K562 (cell line): Measurements from ENCODE around the gene THAP4. TPM values are rescaled to one million over a fixed set of nuclear protein-coding genes. Genes with fewer than 3 reads are reported as not detected.

Source experiments
- ATAC-seq: fragments of 200-7000 bp; cut with Tn5 transposase; 3 replicates; pipeline ENCODE4 v1.9.1; 2020; ENCODE audit warnings: moderate library complexity
- BruUV-seq: library from RNA; stranded (reverse); fragments of 400-500 nt; replicated peaks from 2 replicates; lab custom pipeline; 2021; lab: Mats Ljungman, UMichigan
- CTCF ChIA-PET: fragments of 300-600 bp; formaldehyde crosslinking; extraction: SDS; loops from one replicate; lab custom pipeline; 2021; ENCODE audit warnings: low intra/inter-chr PET ratio; lab: Yijun Ruan, JAX
- POLR2A ChIA-PET: fragments of 300-600, 350-650 bp; sonication (Branson Sonifier 250); formaldehyde crosslinking; extraction: SDS; loops from one replicate; lab custom pipeline; 2021; ENCODE audit warnings: antibody characterized with exemption, inconsistent platforms; lab: Yijun Ruan, JAX
- DNase-seq, 4 experiments: peaks; one replicate each; pipeline versions ENCODE4 v3.0.0 to v3.0.0-alpha.2; 2011 to 2018; ENCODE audit warnings: low spot score in 3 of 4, mixed read lengths in 3 of 4; ENCODE audit errors: extremely low read depth in 1 of 4
- FAIRE-seq: peaks from 2 replicates; lab custom pipeline; 2011; peaks lifted over from hg19 to GRCh38; lab: Jason Lieb, UNC
- H2AFZ ChIP-seq: 2 replicates; pipeline ENCODE4 v1.6.0; 2011; ENCODE audit warnings: low read depth, low read length, control low read depth, inconsistent platforms
- H3K27ac ChIP-seq: fragments of 200-600 bp; 3 replicates; pipeline ENCODE4 v1.8.0; 2011; ENCODE audit warnings: low read depth, mild to moderate bottlenecking, control low read depth, inconsistent platforms, low read length, moderate library complexity, mixed read lengths; ENCODE audit errors: extremely low read depth
- H3K27me3 ChIP-seq, 2 experiments: fragments of 300-600 bp in 1 of 2; 2 replicates in 1 of 2; 3 replicates in 1 of 2; pipeline versions ENCODE4 v1.6.0 to v1.8.0; 2011; ENCODE audit warnings: inconsistent platforms in 2 of 2, low read length in 2 of 2, mild to moderate bottlenecking in 1 of 2, mixed read lengths in 1 of 2, moderate library complexity in 1 of 2; ENCODE audit not compliant: control insufficient read depth in 2 of 2, insufficient read depth in 2 of 2
- H3K36me3 ChIP-seq: fragments of 300-600 bp; 3 replicates; pipeline ENCODE4 v1.8.0; 2011; ENCODE audit warnings: mild to moderate bottlenecking, low read length, inconsistent platforms; ENCODE audit not compliant: control insufficient read depth, insufficient read depth
- H3K4me1 ChIP-seq, 2 experiments: fragments of 200-600 bp in 1 of 2; replicated peaks in 1 of 2; 2 replicates in 1 of 2; 3 replicates in 1 of 2; pipeline versions ENCODE4 v1.5.1 to v1.8.0; 2011; ENCODE audit warnings: inconsistent platforms in 2 of 2, low read length in 2 of 2, mild to moderate bottlenecking in 1 of 2, mixed read lengths in 1 of 2, moderate library complexity in 1 of 2; ENCODE audit not compliant: control insufficient read depth in 2 of 2, insufficient read depth in 2 of 2
- H3K4me2 ChIP-seq: 2 replicates; pipeline ENCODE4 v1.6.1; 2011; ENCODE audit warnings: low read length, control low read depth, inconsistent platforms, mixed read lengths; ENCODE audit not compliant: insufficient read depth
- H3K4me3 ChIP-seq: fragments of 200-600 bp; sonication (generic), shearing (Covaris generic); 2 replicates; pipeline ENCODE4 v1.5.1; 2016; ENCODE audit warnings: control low read depth, inconsistent platforms
- H3K79me2 ChIP-seq: fragments of 200-600 bp; 3 replicates; pipeline ENCODE4 v1.8.0; 2011; ENCODE audit warnings: low read length, inconsistent platforms; ENCODE audit not compliant: control insufficient read depth, insufficient read depth
- H3K9ac ChIP-seq, 2 experiments: 2 replicates each; pipeline versions ENCODE4 v1.6.0 to v1.6.1; 2011; ENCODE audit warnings: low read depth in 2 of 2, low read length in 2 of 2, control low read depth in 1 of 2, inconsistent platforms in 1 of 2, mild to moderate bottlenecking in 1 of 2, mixed read lengths in 1 of 2; ENCODE audit not compliant: insufficient read depth in 1 of 2
- H3K9me1 ChIP-seq: one replicate; pipeline ENCODE4 v1.6.0; 2011; ENCODE audit warnings: inconsistent platforms, mild to moderate bottlenecking, low read length, moderate library complexity; ENCODE audit not compliant: control insufficient read depth, insufficient read depth
- H3K9me3 ChIP-seq: replicated peaks from 2 replicates; pipeline ENCODE4 v1.5.1; 2011; ENCODE audit warnings: low read depth, low read length, inconsistent platforms; ENCODE audit not compliant: control insufficient read depth, insufficient read depth
- H4K20me1 ChIP-seq: replicated peaks from 2 replicates; pipeline ENCODE4 v1.6.1; 2011; ENCODE audit warnings: low read length, inconsistent platforms, mixed read lengths; ENCODE audit not compliant: control insufficient read depth, insufficient read depth
- FIP1L1 ChIP-seq: fragments of 200-400 bp; formaldehyde crosslinking; IDR thresholded peaks from 2 replicates; pipeline ENCODE4 v1.6.1; 2018; ENCODE audit warnings: mild to moderate bottlenecking, low read depth, low read length; ENCODE audit not compliant: poor library complexity, severe bottlenecking
- GATA2 ChIP-seq: sonication (generic); formaldehyde crosslinking; IDR thresholded peaks from 2 replicates; pipeline ENCODE4 v1.4.0; 2020; ENCODE audit warnings: mild to moderate bottlenecking, missing genetic modification reagents
- JUNB ChIP-seq: fragments of 450-650 bp; formaldehyde crosslinking; conservative IDR thresholded peaks from 2 replicates; pipeline ENCODE4 v1.4.0; 2020; ENCODE audit warnings: mild to moderate bottlenecking
- MEF2A ChIP-seq: IDR thresholded peaks from 2 replicates; pipeline ENCODE4 v1.6.1; 2011; ENCODE audit warnings: low read depth, mild to moderate bottlenecking, low read length, moderate library complexity; ENCODE audit not compliant: control insufficient read depth
- MNT ChIP-seq, 2 experiments: fragments of 450-650 bp; conservative IDR thresholded peaks; 2 replicates each; pipeline ENCODE4 v1.6.1; 2017; ENCODE audit warnings: mild to moderate bottlenecking in 2 of 2, moderate library complexity in 2 of 2
- SPI1 ChIP-seq: IDR thresholded peaks from 2 replicates; pipeline ENCODE4 v1.6.1; 2011; ENCODE audit warnings: low read depth, low read length, control low read depth, borderline replicate concordance
- ZNF57 ChIP-seq: fragments of 450-650 bp; formaldehyde crosslinking; IDR thresholded peaks from 2 replicates; pipeline ENCODE4 v1.4.0; 2020; ENCODE audit warnings: mild to moderate bottlenecking, moderate library complexity
- ZSCAN29 ChIP-seq: fragments of 450-650 bp; IDR thresholded peaks from 2 replicates; pipeline ENCODE4 v1.6.1; 2017
- WGBS: fragments of 100-300 bp; shearing (Covaris generic); methylation state at CpG from one replicate; pipeline ENCODE4 v1.1.6; 2016; ENCODE audit warnings: low coverage, mixed read lengths; ENCODE audit not compliant: insufficient coverage; ENCODE audit errors: missing lambda C conversion rate; 5-methylcytosine and 5-hydroxymethylcytosine counted together
- in situ Hi-C: fragments of 300-500 bp; cut with MboI; formaldehyde crosslinking; loops from 4 replicates; pipeline ENCODE4 v1.15.0; 2018; ENCODE audit warnings: inconsistent platforms, mixed read lengths
- intact Hi-C: fragments of 100-400 bp; cut with micrococcal nuclease; formaldehyde crosslinking; loops from 2 replicates; pipeline ENCODE4 v1.14.2; 2022
- polyA plus RNA-seq, 8 experiments: library from polyadenylated mRNA; depleted of rRNA in 4 of 8; stranded (reverse) in 5 of 8; unstranded in 3 of 8; fragments of >200 nt; fragmentation: Nextera tagmentation in 2 of 8; fragmentation: Illumina TruSeq in 1 of 8; extraction: Ambion mirVana in 2 of 8; extraction: Trizol in 1 of 8; gene quantifications; 2 replicates each; pipeline versions ENCODE4 v1.2.1 to v1.2.3, GENCODE V29; 2011 to 2014; ENCODE audit warnings: inconsistent platforms in 1 of 8, missing spikeins in 1 of 8
- total RNA-seq, 7 experiments: library from RNA; depleted of rRNA in 6 of 7; stranded (reverse); fragments of >200 nt in 6 of 7; fragmentation: Illumina TruSeq in 2 of 7; extraction: Trizol in 2 of 7; gene quantifications; 2 replicates each; pipeline versions ENCODE4 v1.2.1 to v1.2.3, GENCODE V29; 2011 to 2021; ENCODE audit warnings: low replicate concordance in 1 of 7
- TF ChIP-seq, protein P1 (sequence below): fragments of 250-450 bp; sonication (Bioruptor Pico); IDR thresholded peaks from 2 replicates; pipeline ENCODE4 v1.4.0; 2020; ENCODE audit warnings: mild to moderate bottlenecking, moderate library complexity, borderline replicate concordance
- TF ChIP-seq, protein P2 (sequence below): fragments of 250-450 bp; sonication (Bioruptor Pico); IDR thresholded peaks from 2 replicates; pipeline ENCODE4 v1.5.0; 2020; ENCODE audit warnings: mild to moderate bottlenecking, borderline replicate concordance
- TF ChIP-seq, protein P3 (sequence below): fragments of 200-400 bp; formaldehyde crosslinking; IDR thresholded peaks from 2 replicates; pipeline ENCODE4 v1.6.1; 2017; ENCODE audit warnings: mild to moderate bottlenecking, low read depth, low read length, moderate library complexity

Gene THAP4
- total and polyA plus RNA-seq, 9 of the 15 experiments (the other 6 are each of a cell fraction or from before 2014, with no cell fraction given), result 8.6 to 60.9 (median 43.9) TPM

DNA sequence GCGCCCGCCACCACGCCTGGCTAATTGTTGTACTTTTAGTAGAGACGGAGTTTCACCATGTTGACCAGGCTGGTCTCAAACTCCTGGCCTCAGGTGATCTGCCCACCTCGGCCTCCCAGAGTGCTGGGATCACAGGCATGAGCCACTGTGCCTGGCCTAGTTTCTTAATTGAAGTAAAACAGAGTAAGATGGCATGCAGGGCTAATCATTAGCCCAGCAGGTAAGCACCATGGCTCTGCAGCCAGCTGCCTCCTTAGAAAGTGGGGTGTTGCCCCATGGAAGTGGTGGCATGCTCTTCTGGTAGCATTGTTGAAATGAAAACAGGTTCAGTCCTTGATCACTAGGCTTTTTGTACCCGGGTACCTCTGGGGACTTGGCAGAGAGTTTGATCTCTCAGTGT, 13.0 kb upstream of the THAP4 start:
- no peaks in the 10 kb centered on the region for H3K27me3 ChIP-seq
- ATAC-seq (no peak), DNase-seq (no peak), FAIRE-seq (no peak)
- H3K27ac ChIP-seq, result no peak overlapping the region
- CTCF ChIA-PET, result no interaction called here
- no peak overlapping the region for H3K4me3 ChIP-seq
- H2AFZ ChIP-seq, result no peak overlapping the region
- POLR2A ChIA-PET, result interaction anchor here (1.1 to 1.4 kb wide), 2 partner anchors 10 to 11 kb away, joined by 4 to 5 read pairs; no protein-coding TSS in a partner anchor
- no peak overlapping the region for H3K4me2 ChIP-seq
- intact Hi-C loops, result no loop called here
- BruUV-seq, result no TSS peak
- H3K9me1 ChIP-seq, result no peaks in the 10 kb centered on the region
- peaks cover 3% of the 10 kb centered on the region; the same call in 1 of the 2 replicates for H4K20me1 ChIP-seq
- H3K9ac ChIP-seq, result no peak overlapping the region
- peaks cover 0 to 3% of the 10 kb centered on the region in 2 experiments; a peak in 2 of 5 replicates for H3K4me1 ChIP-seq
- in situ Hi-C loops, result no loop called here
- TF ChIP-seq JUNB (CRISPR knock-in tag) (no peak), FIP1L1 (no peak), ZSCAN29 (no peak), MEF2A (no peak), ZNF57 (no peak), SPI1 (no peak), MNT (conservative IDR thresholded peaks at IDR 0.05) (no peak), GATA2 (no peak)
- TF ChIP-seq, protein P1, sequence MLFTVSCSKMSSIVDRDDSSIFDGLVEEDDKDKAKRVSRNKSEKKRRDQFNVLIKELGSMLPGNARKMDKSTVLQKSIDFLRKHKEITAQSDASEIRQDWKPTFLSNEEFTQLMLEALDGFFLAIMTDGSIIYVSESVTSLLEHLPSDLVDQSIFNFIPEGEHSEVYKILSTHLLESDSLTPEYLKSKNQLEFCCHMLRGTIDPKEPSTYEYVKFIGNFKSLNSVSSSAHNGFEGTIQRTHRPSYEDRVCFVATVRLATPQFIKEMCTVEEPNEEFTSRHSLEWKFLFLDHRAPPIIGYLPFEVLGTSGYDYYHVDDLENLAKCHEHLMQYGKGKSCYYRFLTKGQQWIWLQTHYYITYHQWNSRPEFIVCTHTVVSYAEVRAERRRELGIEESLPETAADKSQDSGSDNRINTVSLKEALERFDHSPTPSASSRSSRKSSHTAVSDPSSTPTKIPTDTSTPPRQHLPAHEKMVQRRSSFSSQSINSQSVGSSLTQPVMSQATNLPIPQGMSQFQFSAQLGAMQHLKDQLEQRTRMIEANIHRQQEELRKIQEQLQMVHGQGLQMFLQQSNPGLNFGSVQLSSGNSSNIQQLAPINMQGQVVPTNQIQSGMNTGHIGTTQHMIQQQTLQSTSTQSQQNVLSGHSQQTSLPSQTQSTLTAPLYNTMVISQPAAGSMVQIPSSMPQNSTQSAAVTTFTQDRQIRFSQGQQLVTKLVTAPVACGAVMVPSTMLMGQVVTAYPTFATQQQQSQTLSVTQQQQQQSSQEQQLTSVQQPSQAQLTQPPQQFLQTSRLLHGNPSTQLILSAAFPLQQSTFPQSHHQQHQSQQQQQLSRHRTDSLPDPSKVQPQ (CRISPR knock-in tag), result no peak
- TF ChIP-seq, protein P2, sequence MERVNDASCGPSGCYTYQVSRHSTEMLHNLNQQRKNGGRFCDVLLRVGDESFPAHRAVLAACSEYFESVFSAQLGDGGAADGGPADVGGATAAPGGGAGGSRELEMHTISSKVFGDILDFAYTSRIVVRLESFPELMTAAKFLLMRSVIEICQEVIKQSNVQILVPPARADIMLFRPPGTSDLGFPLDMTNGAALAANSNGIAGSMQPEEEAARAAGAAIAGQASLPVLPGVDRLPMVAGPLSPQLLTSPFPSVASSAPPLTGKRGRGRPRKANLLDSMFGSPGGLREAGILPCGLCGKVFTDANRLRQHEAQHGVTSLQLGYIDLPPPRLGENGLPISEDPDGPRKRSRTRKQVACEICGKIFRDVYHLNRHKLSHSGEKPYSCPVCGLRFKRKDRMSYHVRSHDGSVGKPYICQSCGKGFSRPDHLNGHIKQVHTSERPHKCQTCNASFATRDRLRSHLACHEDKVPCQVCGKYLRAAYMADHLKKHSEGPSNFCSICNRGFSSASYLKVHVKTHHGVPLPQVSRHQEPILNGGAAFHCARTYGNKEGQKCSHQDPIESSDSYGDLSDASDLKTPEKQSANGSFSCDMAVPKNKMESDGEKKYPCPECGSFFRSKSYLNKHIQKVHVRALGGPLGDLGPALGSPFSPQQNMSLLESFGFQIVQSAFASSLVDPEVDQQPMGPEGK (CRISPR knock-in tag), result no peak
- TF ChIP-seq, protein P3, sequence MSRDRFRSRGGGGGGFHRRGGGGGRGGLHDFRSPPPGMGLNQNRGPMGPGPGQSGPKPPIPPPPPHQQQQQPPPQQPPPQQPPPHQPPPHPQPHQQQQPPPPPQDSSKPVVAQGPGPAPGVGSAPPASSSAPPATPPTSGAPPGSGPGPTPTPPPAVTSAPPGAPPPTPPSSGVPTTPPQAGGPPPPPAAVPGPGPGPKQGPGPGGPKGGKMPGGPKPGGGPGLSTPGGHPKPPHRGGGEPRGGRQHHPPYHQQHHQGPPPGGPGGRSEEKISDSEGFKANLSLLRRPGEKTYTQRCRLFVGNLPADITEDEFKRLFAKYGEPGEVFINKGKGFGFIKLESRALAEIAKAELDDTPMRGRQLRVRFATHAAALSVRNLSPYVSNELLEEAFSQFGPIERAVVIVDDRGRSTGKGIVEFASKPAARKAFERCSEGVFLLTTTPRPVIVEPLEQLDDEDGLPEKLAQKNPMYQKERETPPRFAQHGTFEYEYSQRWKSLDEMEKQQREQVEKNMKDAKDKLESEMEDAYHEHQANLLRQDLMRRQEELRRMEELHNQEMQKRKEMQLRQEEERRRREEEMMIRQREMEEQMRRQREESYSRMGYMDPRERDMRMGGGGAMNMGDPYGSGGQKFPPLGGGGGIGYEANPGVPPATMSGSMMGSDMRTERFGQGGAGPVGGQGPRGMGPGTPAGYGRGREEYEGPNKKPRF, result no peak
- no peaks in the 10 kb centered on the region for H3K9me3 ChIP-seq
- peaks cover 27% of the 10 kb centered on the region for H3K79me2 ChIP-seq
- H3K36me3 ChIP-seq, result peaks cover 40% of the 10 kb centered on the region; the same call in 1 of the 3 replicates
- WGBS, result 79% methylated on average over 5 of the region's 6 CpGs
